Measurements from ENCODE around the gene ZNF468.
"Not testable (repeated sequence)": the region's sequence is repeated elsewhere in the genome, so short reads cannot be mapped to it uniquely, and the experiment has no call there.

ZNF468 gene

GRCh38 chr19:52825765-52826164, 31.7 kb downstream of the ZNF468 start:
- DNase-seq (ENCODE audit: low spot score), result no peak

- DNase-seq (ENCODE audit: low spot score), result no peak
These were observed 33.7 kb downstream of the ZNF468 start for GRCh38 chr19:52823676-52824075.

- peak; percentile 31 for DNase-seq (ENCODE audit: low spot score)
These were observed 36.0 kb downstream of the ZNF468 start, which contains the start of gene ZNF28 for GRCh38 chr19:52821204-52821960. ZNF28 (minus strand) TSS chr19:52821633; CDS start chr19:52817958, 3,675 bp downstream.

- DNase-seq (ENCODE audit: low spot score), result peak; percentile 14
These were observed 36.8 kb downstream of the ZNF468 start for GRCh38 chr19:52820472-52821203.

- no peak for DNase-seq (ENCODE audit: low spot score)
These were observed 47.6 kb downstream of the ZNF468 start for GRCh38 chr19:52809801-52810200.

DNA sequence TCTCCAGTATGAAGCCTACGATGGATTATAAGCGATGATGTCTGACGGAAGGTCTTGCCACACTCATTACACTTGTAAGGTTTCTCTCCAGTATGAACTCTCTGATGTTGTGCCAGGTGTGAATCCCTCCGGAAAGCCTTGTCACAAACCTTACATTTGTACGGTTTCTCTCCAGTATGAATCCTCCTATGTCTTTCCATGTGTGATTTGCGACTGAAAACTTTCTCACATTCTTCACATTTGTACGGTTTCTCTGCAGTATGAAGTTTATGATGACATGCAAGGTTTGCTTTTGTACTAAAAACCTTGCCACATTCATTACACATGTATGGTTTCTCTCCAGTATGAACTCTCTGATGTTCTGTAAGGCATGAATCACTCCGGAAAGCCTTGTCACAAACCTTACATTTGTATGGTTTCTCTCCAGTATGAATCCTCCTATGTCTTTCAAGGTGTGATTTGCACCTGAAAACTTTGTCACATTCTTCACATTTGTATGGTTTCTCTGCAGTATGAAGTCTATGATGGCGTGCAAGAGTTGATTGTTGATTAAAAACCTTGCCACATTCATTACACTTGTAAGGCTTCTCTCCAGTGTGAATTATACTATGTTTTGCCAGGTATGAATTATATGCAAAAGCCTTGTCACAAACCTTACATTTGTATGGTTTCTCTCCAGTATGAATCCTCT, 57.3 kb downstream of the ZNF468 start:
- DNase-seq (ENCODE audit: low spot score), result not testable (repeated sequence)

DNA sequence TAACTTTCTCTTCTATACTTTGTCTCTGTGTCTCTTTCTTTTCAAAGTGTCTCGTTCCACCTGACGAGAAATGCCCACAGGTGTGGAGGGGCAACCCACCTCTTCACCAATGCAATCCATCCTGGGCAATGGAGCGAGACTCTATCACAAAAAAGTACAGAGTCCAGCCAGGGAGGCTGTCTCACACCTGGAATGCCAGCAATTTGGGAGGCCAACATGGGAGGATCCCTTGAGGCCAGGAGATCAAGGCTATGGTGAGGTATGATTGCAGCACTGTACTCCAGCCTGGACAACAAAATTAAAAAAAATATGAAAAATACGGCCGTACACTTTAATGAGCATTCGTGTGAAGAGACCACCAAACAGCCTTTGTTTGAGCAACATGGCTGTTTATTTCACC, 68.0 kb downstream of the ZNF468 start:
- no peak for DNase-seq (ENCODE audit: low spot score)

Data from AG20443 (cell line).